Astrocyte (in vitro differentiated cells and primary cell): ENCODE data around the gene EMID1. TPM values are rescaled to one million over a fixed set of nuclear protein-coding genes. Genes with fewer than 3 reads are reported as not detected.

Experiments used
- DNase-seq: peaks from one replicate; pipeline ENCODE4 v3.0.0-alpha.2; 2010; ENCODE audit warnings: low read depth
- FAIRE-seq: peaks from 2 replicates; lab custom pipeline; 2011; peaks lifted over from hg19 to GRCh38; lab: Jason Lieb, UNC
- H2AFZ ChIP-seq: 2 replicates; pipeline ENCODE4 v1.6.0; 2012; ENCODE audit warnings: low read depth, low read length, inconsistent platforms
- H3K27ac ChIP-seq: 2 replicates; pipeline ENCODE4 v1.5.1; 2011; ENCODE audit warnings: low read depth, low read length, inconsistent platforms
- H3K27me3 ChIP-seq: 2 replicates; pipeline ENCODE4 v1.6.0; 2011; ENCODE audit warnings: low read length, inconsistent platforms; ENCODE audit not compliant: insufficient read depth
- H3K36me3 ChIP-seq: 2 replicates; pipeline ENCODE4 v1.5.1; 2011; ENCODE audit warnings: low read length, inconsistent platforms; ENCODE audit not compliant: insufficient read depth
- H3K4me1 ChIP-seq: 2 replicates; pipeline ENCODE4 v1.5.1; 2011; ENCODE audit warnings: low read length, inconsistent platforms; ENCODE audit not compliant: insufficient read depth
- H3K4me2 ChIP-seq: 2 replicates; pipeline ENCODE4 v1.6.0; 2012; ENCODE audit warnings: low read length, inconsistent platforms
- H3K4me3 ChIP-seq: 2 replicates; pipeline ENCODE4 v1.5.1; 2011; ENCODE audit warnings: low read depth, mild to moderate bottlenecking, low read length, inconsistent platforms; ENCODE audit not compliant: insufficient read depth
- H3K79me2 ChIP-seq: 2 replicates; pipeline ENCODE4 v1.6.0; 2012; ENCODE audit warnings: mild to moderate bottlenecking, low read length, inconsistent platforms; ENCODE audit not compliant: insufficient read depth
- H3K9ac ChIP-seq: 2 replicates; pipeline ENCODE4 v1.6.0; 2012; ENCODE audit warnings: mild to moderate bottlenecking, low read length, inconsistent platforms
- H3K9me3 ChIP-seq: 2 replicates; pipeline ENCODE4 v1.5.1; 2012; ENCODE audit warnings: low read depth, mild to moderate bottlenecking, low read length, inconsistent platforms; ENCODE audit not compliant: insufficient read depth
- H4K20me1 ChIP-seq: 2 replicates; pipeline ENCODE4 v1.6.0; 2012; ENCODE audit warnings: low read length, inconsistent platforms; ENCODE audit not compliant: insufficient read depth
- H3K27ac Mint-ChIP-seq: one replicate; pipeline ENCODE4 v1.8.0; 2021; ENCODE audit warnings: mild to moderate bottlenecking, mixed read lengths; ENCODE audit not compliant: unreplicated experiment
- H3K27me3 Mint-ChIP-seq: one replicate; pipeline ENCODE4 v1.8.0; 2021; ENCODE audit warnings: low read depth, mixed read lengths; ENCODE audit not compliant: unreplicated experiment
- H3K36me3 Mint-ChIP-seq: one replicate; pipeline ENCODE4 v1.8.0; 2021; ENCODE audit warnings: low read depth, mixed read lengths; ENCODE audit not compliant: unreplicated experiment
- H3K4me1 Mint-ChIP-seq: one replicate; pipeline ENCODE4 v1.8.0; 2021; ENCODE audit warnings: low read depth, mixed read lengths; ENCODE audit not compliant: unreplicated experiment
- H3K4me3 Mint-ChIP-seq: one replicate; pipeline ENCODE4 v1.8.0; 2021; ENCODE audit warnings: mild to moderate bottlenecking, moderate library complexity, mixed read lengths; ENCODE audit not compliant: unreplicated experiment
- H3K9me3 Mint-ChIP-seq: one replicate; pipeline ENCODE4 v1.8.0; 2021; ENCODE audit warnings: mild to moderate bottlenecking, mixed read lengths; ENCODE audit not compliant: unreplicated experiment
- CTCF ChIP-seq: IDR thresholded peaks from 2 replicates; pipeline ENCODE4 v1.5.1; 2011; ENCODE audit warnings: low read depth, mild to moderate bottlenecking, inconsistent platforms, low read length, moderate library complexity; ENCODE audit not compliant: insufficient read depth
- EZH2 ChIP-seq: IDR thresholded peaks from 2 replicates; pipeline ENCODE4 v1.6.1; 2012; ENCODE audit warnings: mild to moderate bottlenecking, low read length, inconsistent platforms; ENCODE audit not compliant: insufficient read depth
- total RNA-seq: library from RNA; stranded (reverse); gene quantifications from 2 replicates; pipeline ENCODE4 v1.2.1, GENCODE V29; 2021

EMID1 gene
- total RNA-seq, 1 donor from 2014 or later, result 0.34 TPM

DNA sequence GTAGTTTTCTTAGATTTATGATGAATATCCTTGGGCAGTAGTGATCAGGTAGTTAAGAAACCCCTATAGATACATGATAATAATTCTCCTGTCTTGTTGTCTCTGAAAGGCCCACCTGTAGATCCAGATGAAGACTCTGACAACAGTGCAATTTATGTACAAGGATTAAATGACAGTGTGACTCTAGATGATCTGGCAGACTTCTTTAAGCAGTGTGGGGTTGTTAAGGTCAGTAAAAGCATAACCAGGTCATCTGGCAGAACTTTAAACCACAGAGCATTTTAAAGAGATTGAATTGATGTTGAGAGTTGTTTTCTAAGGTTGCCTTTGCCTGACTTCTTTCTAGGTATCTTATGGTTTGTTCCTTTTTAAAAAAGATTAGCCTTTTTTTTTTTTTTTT lies 86.7 kb downstream of the EMID1 start:
- FAIRE-seq, result no peak
- H3K27ac Mint-ChIP-seq, result no peak overlapping the region
- H3K4me1 ChIP-seq, result no peaks in the 10 kb centered on the region
- DNase-seq, result no peak
- H3K79me2 ChIP-seq, result peaks cover 70% of the 10 kb centered on the region
- no peak overlapping the region for H3K27ac ChIP-seq
- no peaks in the 10 kb centered on the region for H3K27me3 ChIP-seq
- TF ChIP-seq EZH2, result no peak
- TF ChIP-seq CTCF, result no peak
- no peak overlapping the region for H3K4me2 ChIP-seq
- peaks cover 86% of the 10 kb centered on the region for H3K36me3 ChIP-seq
- no peak overlapping the region for H3K4me3 Mint-ChIP-seq
- no peak overlapping the region for H3K4me3 ChIP-seq
- H4K20me1 ChIP-seq, result peaks cover 92% of the 10 kb centered on the region
- H3K36me3 Mint-ChIP-seq, result peaks cover 17% of the 10 kb centered on the region
- no peaks in the 10 kb centered on the region for H3K9me3 Mint-ChIP-seq
- H3K27me3 Mint-ChIP-seq, result no peaks in the 10 kb centered on the region
- no peak overlapping the region for H3K9ac ChIP-seq
- no peaks in the 10 kb centered on the region for H3K4me1 Mint-ChIP-seq
- no peaks in the 10 kb centered on the region for H3K9me3 ChIP-seq
- no peak overlapping the region for H2AFZ ChIP-seq

GRCh38 chr22:29298641-29299040 lies 92.9 kb downstream of the EMID1 start:
- peaks cover 26% of the 10 kb centered on the region for H3K36me3 Mint-ChIP-seq
- H3K27ac Mint-ChIP-seq, result no peak overlapping the region

More at GRCh38 chr22:29298641-29299040, 92.9 kb downstream of the EMID1 start:
- FAIRE-seq (no peak), DNase-seq (no peak)
- no peak for TF ChIP-seq CTCF
- TF ChIP-seq EZH2, result no peak
- Histone ChIP-seq H2AFZ (no peak overlapping the region), H4K20me1 (peaks cover 80% of the 10 kb centered on the region), H3K4me3 (no peak overlapping the region), H3K9me3 (no peaks in the 10 kb centered on the region), H3K27ac (no peak overlapping the region), H3K36me3 (peaks cover 58% of the 10 kb centered on the region), H3K9ac (no peak overlapping the region), H3K4me1 (no peaks in the 10 kb centered on the region), H3K27me3 (no peaks in the 10 kb centered on the region), H3K4me2 (no peak overlapping the region), H3K79me2 (peaks cover 8% of the 10 kb centered on the region)
- no peak overlapping the region for H3K4me3 Mint-ChIP-seq
- H3K27me3 Mint-ChIP-seq, result no peaks in the 10 kb centered on the region
- H3K9me3 Mint-ChIP-seq, result peaks cover 5% of the 10 kb centered on the region
- H3K4me1 Mint-ChIP-seq, result no peaks in the 10 kb centered on the region
